HG03066 (cell line): ENCODE results near the gene VSIR.

ENCODE experiments used
- ATAC-seq: cut with Tn5 transposase; IDR thresholded peaks from one replicate; pipeline ENCODE4 v1.9.1; 2021; ENCODE audit warnings: low read depth; ENCODE audit not compliant: unreplicated experiment

VSIR gene

GRCh38 chr10:71700731-71701368 lies 72.5 kb downstream of the VSIR start:
- ATAC-seq: no peak

DNA sequence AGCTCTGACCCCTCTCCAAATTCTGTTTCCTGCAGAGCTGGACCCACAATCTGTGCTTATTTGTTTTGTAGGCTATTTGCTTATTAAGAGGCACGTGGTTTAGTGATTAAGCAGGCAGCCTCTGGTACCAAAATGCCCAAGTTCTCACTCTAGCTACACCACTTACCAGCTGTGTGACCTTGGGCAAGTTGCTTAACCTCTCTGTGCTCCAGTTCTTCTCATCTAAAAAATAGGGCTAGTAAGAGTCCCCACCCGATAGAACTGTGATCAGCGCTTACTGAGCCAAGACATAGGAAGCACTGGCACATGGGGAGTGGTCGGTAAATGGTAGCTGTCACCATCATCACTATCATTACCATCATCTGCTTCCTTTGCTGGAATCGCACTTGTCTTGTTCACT lies 74.6 kb downstream of the VSIR start:
- ATAC-seq: no peak

DNA sequence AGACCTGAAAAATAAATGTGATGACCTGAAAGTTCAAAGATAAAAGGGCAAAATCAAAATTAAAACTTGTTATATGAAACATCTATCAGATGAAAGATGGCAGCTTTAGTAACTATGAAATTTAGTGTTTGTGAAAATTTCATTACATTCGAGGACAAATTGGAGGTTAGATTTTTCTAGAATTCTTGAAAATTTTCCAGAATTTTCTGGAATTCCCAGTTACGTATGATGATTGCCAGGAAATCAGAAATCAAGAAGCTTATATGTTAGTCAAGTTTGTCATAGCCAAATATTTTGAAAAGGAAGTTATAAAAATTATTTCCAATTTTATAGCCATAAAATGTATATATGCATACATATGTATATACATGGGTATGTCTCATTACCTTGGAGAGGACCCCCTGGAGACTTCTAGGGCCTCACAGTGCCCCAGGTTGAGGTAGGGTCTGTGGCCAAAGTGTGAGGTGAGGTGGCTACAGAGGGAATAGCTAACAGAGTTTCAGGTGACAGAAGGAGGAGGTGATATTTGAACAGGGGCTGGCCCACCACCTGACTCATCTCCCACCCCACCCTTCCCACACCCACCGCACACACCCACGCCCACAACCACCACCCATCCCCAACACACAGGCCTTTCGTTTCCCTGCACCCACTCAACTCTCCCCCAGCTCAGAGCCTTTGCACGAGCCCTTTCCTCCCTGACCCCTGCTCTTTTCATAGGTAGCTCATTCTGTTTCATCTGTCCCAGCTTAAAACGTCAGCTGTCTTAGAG lies 75.2 kb downstream of the VSIR start:
- no peak for ATAC-seq
